ENCODE measurements around the gene CUX1.

GRCh38 chr7:101940830-101941229, 123.4 kb downstream of the CUX1 start:
- no peak for TF ChIP-seq CTCF (IDR thresholded peaks at IDR 0.05; ENCODE audit: insufficient read depth, low read depth, low read length)
- TF ChIP-seq EZH2 (IDR thresholded peaks at IDR 0.05; ENCODE audit: insufficient read depth, low read length) = no peak

Data from astrocyte (in vitro differentiated cells and primary cell).